GM12878 (cell line): ENCODE measurements around the gene CBLN3.

Experiments
- SUPT20H ChIP-seq: IDR thresholded peaks from 2 replicates; pipeline ENCODE4 v1.6.1; 2011; ENCODE audit warnings: low read depth, mild to moderate bottlenecking, low read length, moderate library complexity, borderline replicate concordance; ENCODE audit not compliant: control insufficient read depth
- TF ChIP-seq, protein P1 (sequence below), 3 experiments: IDR thresholded peaks in 2 of 3; conservative IDR thresholded peaks in 1 of 3; 2 replicates each; pipeline ENCODE4 v1.5.1; 2011; ENCODE audit warnings: low read depth in 3 of 3, low read length in 3 of 3, mild to moderate bottlenecking in 3 of 3, control low read depth in 2 of 3, moderate library complexity in 2 of 3, inconsistent platforms in 1 of 3, mixed read lengths in 1 of 3; ENCODE audit not compliant: control insufficient read depth in 2 of 3, insufficient read depth in 1 of 3; ENCODE audit errors: extremely low read depth in 1 of 3

DNA sequence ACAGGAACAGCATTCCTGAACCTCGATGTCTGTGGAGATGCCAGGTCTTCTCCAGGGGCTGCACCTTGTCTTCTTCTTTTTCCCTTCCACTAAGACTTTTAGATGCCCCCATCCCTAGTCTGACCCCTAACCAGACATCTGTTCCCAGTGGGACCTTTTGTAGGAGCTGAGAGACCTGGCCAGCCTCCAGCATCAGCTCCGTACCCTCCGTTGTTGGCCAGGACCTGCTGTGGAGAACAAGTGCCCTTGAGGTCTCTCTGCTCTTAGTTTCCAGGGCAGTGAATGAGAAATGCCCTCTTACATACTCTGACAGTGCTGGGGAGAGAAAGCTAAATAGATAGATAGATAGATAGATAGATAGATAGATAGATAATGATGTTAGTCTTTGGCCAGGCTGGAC, 29.9 kb upstream of the CBLN3 start:
- TF ChIP-seq, protein P1, sequence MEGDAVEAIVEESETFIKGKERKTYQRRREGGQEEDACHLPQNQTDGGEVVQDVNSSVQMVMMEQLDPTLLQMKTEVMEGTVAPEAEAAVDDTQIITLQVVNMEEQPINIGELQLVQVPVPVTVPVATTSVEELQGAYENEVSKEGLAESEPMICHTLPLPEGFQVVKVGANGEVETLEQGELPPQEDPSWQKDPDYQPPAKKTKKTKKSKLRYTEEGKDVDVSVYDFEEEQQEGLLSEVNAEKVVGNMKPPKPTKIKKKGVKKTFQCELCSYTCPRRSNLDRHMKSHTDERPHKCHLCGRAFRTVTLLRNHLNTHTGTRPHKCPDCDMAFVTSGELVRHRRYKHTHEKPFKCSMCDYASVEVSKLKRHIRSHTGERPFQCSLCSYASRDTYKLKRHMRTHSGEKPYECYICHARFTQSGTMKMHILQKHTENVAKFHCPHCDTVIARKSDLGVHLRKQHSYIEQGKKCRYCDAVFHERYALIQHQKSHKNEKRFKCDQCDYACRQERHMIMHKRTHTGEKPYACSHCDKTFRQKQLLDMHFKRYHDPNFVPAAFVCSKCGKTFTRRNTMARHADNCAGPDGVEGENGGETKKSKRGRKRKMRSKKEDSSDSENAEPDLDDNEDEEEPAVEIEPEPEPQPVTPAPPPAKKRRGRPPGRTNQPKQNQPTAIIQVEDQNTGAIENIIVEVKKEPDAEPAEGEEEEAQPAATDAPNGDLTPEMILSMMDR (IDR thresholded peaks at IDR 0.05 in 2 of 3, conservative IDR thresholded peaks at IDR 0.05 in 1 of 3; ENCODE audit: control insufficient read depth in 2 of 3, extremely low read depth in 1 of 3, insufficient read depth in 1 of 3, low read depth in 3 of 3, low read length in 3 of 3) = no peak
- TF ChIP-seq SUPT20H = no peak
